PFSK-1 (cell line): Measurements from ENCODE around the gene NFIX.

ENCODE experiments used
- FOXP2 ChIP-seq: optimal IDR thresholded peaks from 2 replicates; pipeline ENCODE3; 2011; ENCODE audit warnings: borderline replicate concordance, control low read depth, inconsistent platforms; ENCODE audit not compliant: insufficient read depth; ENCODE audit errors: extremely low read length, extremely low read depth
- POLR2AphosphoS5 ChIP-seq: IDR thresholded peaks from 2 replicates; pipeline ENCODE4 v1.6.1; 2012; ENCODE audit warnings: low read depth, mild to moderate bottlenecking, control low read depth, low read length, moderate library complexity
- REST ChIP-seq, 2 experiments: IDR thresholded peaks; 2 replicates each; pipeline versions ENCODE4 v1.6.1 to v1.8.0; 2011 to 2012; ENCODE audit warnings: low read depth in 2 of 2, low read length in 2 of 2, control low read depth in 1 of 2, inconsistent platforms in 1 of 2, mild to moderate bottlenecking in 1 of 2, moderate library complexity in 1 of 2; ENCODE audit not compliant: insufficient read depth in 1 of 2
- SIN3A ChIP-seq: IDR thresholded peaks from 2 replicates; pipeline ENCODE4 v1.6.1; 2012; ENCODE audit warnings: mild to moderate bottlenecking, low read length, moderate library complexity, borderline replicate concordance; ENCODE audit not compliant: insufficient read depth
- TAF1 ChIP-seq: IDR thresholded peaks from 2 replicates; pipeline ENCODE4 v1.6.1; 2012; ENCODE audit warnings: low read length, control low read depth, borderline replicate concordance; ENCODE audit not compliant: insufficient read depth

NFIX gene

GRCh38 chr19:13097463-13098258 is 102.4 kb downstream of the NFIX start:
- TF ChIP-seq SIN3A (no peak), REST (IDR thresholded peaks at IDR 0.05; ENCODE audit: insufficient read depth in 1 of 2, low read depth in 2 of 2, low read length in 2 of 2) (no peak), FOXP2 (no peak), POLR2AphosphoS5 (no peak), TAF1 (no peak)

- no peak for TF ChIP-seq FOXP2
- TF ChIP-seq TAF1 = no peak
- TF ChIP-seq REST (IDR thresholded peaks at IDR 0.05; ENCODE audit: insufficient read depth in 1 of 2, low read depth in 2 of 2, low read length in 2 of 2) = no peak
These were observed 103.2 kb downstream of the NFIX start for GRCh38 chr19:13098277-13099072.

- no peak for TF ChIP-seq TAF1
These were observed 104.1 kb downstream of the NFIX start for GRCh38 chr19:13099073-13099999.

GRCh38 chr19:13100031-13100588 is 104.8 kb downstream of the NFIX start:
- TF ChIP-seq TAF1 = no peak
- TF ChIP-seq SIN3A = no peak
- TF ChIP-seq POLR2AphosphoS5 = no peak
- TF ChIP-seq REST (IDR thresholded peaks at IDR 0.05; ENCODE audit: insufficient read depth in 1 of 2, low read depth in 2 of 2, low read length in 2 of 2) = no peak
- TF ChIP-seq FOXP2 = no peak
